Measurements from ENCODE around the gene EHF. TPM values are rescaled to one million over a fixed set of nuclear protein-coding genes. Genes with fewer than 3 reads are reported as not detected.
A peak's percentile ranks its signal among the peaks of the same experiment; 100 is the strongest.

EHF gene
- total and polyA plus RNA-seq, 9 of the 15 experiments (the other 6 are each of a cell fraction or from before 2014, with no cell fraction given), result 0.04 to 0.54 (median 0.37) TPM

GRCh38 chr11:34600339-34601084, 20.4 kb upstream of the EHF start (continued):
- no peak for TF ChIP-seq ZFP91 (CRISPR knock-in tag; IDR thresholded peaks at IDR 0.05)
- TF ChIP-seq ZNF707 (CRISPR knock-in tag; conservative IDR thresholded peaks at IDR 0.05), result no peak
- no peak for TF ChIP-seq TBP (optimal IDR thresholded peaks at IDR 0.05; ENCODE audit: low read depth, low read length)
- TF ChIP-seq MXI1 (IDR thresholded peaks at IDR 0.05; ENCODE audit: low read depth, low read length), result no peak
- TF ChIP-seq SRSF3 (IDR thresholded peaks at IDR 0.05; ENCODE audit: insufficient read depth, low read length), result no peak
- TF ChIP-seq ETS1 (conservative IDR thresholded peaks at IDR 0.05; ENCODE audit: control insufficient read depth, low read depth, low read length), result no peak
- no peak for TF ChIP-seq HLTF (IDR thresholded peaks at IDR 0.05)
- 0 out of 4 replicates have a peak, but pooled peaks have one; percentile 13 to 22 for TF ChIP-seq UBTF (IDR thresholded peaks at IDR 0.05; ENCODE audit: borderline replicate concordance in 1 of 2, low read depth in 2 of 2, low read length in 2 of 2)
- TF ChIP-seq NKRF (IDR thresholded peaks at IDR 0.05; ENCODE audit: borderline replicate concordance), result no peak
- no peak for TF ChIP-seq CUX1 (CRISPR knock-in tag; IDR thresholded peaks at IDR 0.05)
- no peak for TF ChIP-seq HCFC1 (IDR thresholded peaks at IDR 0.05; ENCODE audit: low read depth, low read length)
- peak; percentile 72; the same call in 1 of the 2 replicates for TF ChIP-seq RNF2 (IDR thresholded peaks at IDR 0.05)

Data from K562 (cell line).